HepG2 (cell line): ENCODE data around the gene CACNA1C. TPM values are rescaled to one million over a fixed set of nuclear protein-coding genes. Genes with fewer than 3 reads are reported as not detected.

Source experiments
- ADNP ChIP-seq: sonication (generic); formaldehyde crosslinking; IDR thresholded peaks from 2 replicates; pipeline ENCODE4 v1.4.0; 2020; ENCODE audit warnings: missing genetic modification reagents
- HNRNPL ChIP-seq: fragments of 200-400 bp; formaldehyde crosslinking; IDR thresholded peaks from 2 replicates; pipeline ENCODE4 v1.6.1; 2017; ENCODE audit warnings: mild to moderate bottlenecking, low read depth, low read length
- KMT2B ChIP-seq: IDR thresholded peaks from 2 replicates; pipeline ENCODE4 v1.6.1; 2016; ENCODE audit warnings: missing genetic modification reagents, missing compliant biosample characterization
- MTF2 ChIP-seq: sonication (generic); formaldehyde crosslinking; IDR thresholded peaks from 2 replicates; pipeline ENCODE4 v1.5.0; 2020; ENCODE audit warnings: missing genetic modification reagents, borderline replicate concordance
- NFE2L1 ChIP-seq: sonication (generic); formaldehyde crosslinking; IDR thresholded peaks from 2 replicates; pipeline ENCODE4 v1.4.0; 2020; ENCODE audit warnings: missing genetic modification reagents, mild to moderate bottlenecking, borderline replicate concordance
- PHF8 ChIP-seq: sonication (generic); formaldehyde crosslinking; IDR thresholded peaks from 2 replicates; pipeline ENCODE4 v1.5.0; 2020; ENCODE audit warnings: missing genetic modification reagents
- TBL1XR1 ChIP-seq: fragments of 150-350 bp; IDR thresholded peaks from 2 replicates; pipeline ENCODE4 v1.6.1; 2014; ENCODE audit warnings: borderline replicate concordance, low read length; ENCODE audit not compliant: partially characterized antibody
- XBP1 ChIP-seq: sonication (generic); formaldehyde crosslinking; IDR thresholded peaks from 2 replicates; pipeline ENCODE4 v1.5.0; 2020; ENCODE audit warnings: missing genetic modification reagents
- ZFX ChIP-seq: sonication (generic); formaldehyde crosslinking; IDR thresholded peaks from 2 replicates; pipeline ENCODE4 v1.4.0; 2020; ENCODE audit warnings: mild to moderate bottlenecking, low read depth, missing genetic modification reagents, moderate library complexity
- ZNF264 ChIP-seq: sonication (generic); formaldehyde crosslinking; IDR thresholded peaks from 2 replicates; pipeline ENCODE4 v1.4.0; 2020; ENCODE audit warnings: missing genetic modification reagents
- ZNF460 ChIP-seq: sonication (generic); formaldehyde crosslinking; IDR thresholded peaks from 2 replicates; pipeline ENCODE4 v1.5.1; 2020; ENCODE audit warnings: missing genetic modification reagents, mild to moderate bottlenecking, borderline replicate concordance
- ZNF577 ChIP-seq: sonication (generic); formaldehyde crosslinking; IDR thresholded peaks from 2 replicates; pipeline ENCODE4 v1.4.0; 2020; ENCODE audit warnings: mild to moderate bottlenecking, low read depth, missing genetic modification reagents, borderline replicate concordance
- ZNF614 ChIP-seq: IDR thresholded peaks from 2 replicates; pipeline ENCODE4 v1.6.1; 2018; ENCODE audit warnings: missing biosample characterization, missing genetic modification reagents, inconsistent platforms, borderline replicate concordance
- polyA plus RNA-seq, 8 experiments: library from polyadenylated mRNA; depleted of rRNA in 3 of 8; stranded (reverse) in 7 of 8; unstranded in 1 of 8; fragments of >200 nt; fragmentation: Illumina TruSeq in 4 of 8; extraction: Trizol in 4 of 8; gene quantifications; 2 replicates each; pipeline versions ENCODE4 v1.2.1 to v1.2.3, GENCODE V29; 2011 to 2016; ENCODE audit warnings: low read depth in 4 of 8, missing spikeins in 1 of 8, mixed read lengths in 1 of 8; ENCODE audit not compliant: insufficient read depth in 1 of 8
- total RNA-seq, 5 experiments: library from RNA; depleted of rRNA; stranded (reverse); fragments of >200 nt; fragmentation: Illumina TruSeq; extraction: Trizol; gene quantifications; 2 replicates each; pipeline ENCODE4 v1.2.3, GENCODE V29; 2016; ENCODE audit warnings: low read depth in 1 of 5
- TF ChIP-seq, protein P1 (sequence below): sonication (generic); formaldehyde crosslinking; IDR thresholded peaks from 2 replicates; pipeline ENCODE4 v1.5.0; 2020; ENCODE audit warnings: mild to moderate bottlenecking, missing genetic modification reagents, moderate library complexity
- TF ChIP-seq, protein P2 (sequence below): sonication (generic); formaldehyde crosslinking; IDR thresholded peaks from 2 replicates; pipeline ENCODE4 v1.8.0; 2022; ENCODE audit warnings: low read depth, missing genetic modification reagents
- TF ChIP-seq, protein P3 (sequence below): sonication (generic); formaldehyde crosslinking; IDR thresholded peaks from 2 replicates; pipeline ENCODE4 v1.8.1; 2023; ENCODE audit warnings: mild to moderate bottlenecking, missing genetic modification reagents
- TF ChIP-seq, protein P4 (sequence below): sonication (generic); formaldehyde crosslinking; IDR thresholded peaks from 2 replicates; pipeline ENCODE4 v1.5.0; 2020; ENCODE audit warnings: mild to moderate bottlenecking, missing genetic modification reagents, borderline replicate concordance
- TF ChIP-seq, protein P5 (sequence below): sonication (generic); formaldehyde crosslinking; IDR thresholded peaks from 2 replicates; pipeline ENCODE4 v1.4.0; 2020; ENCODE audit warnings: missing genetic modification reagents

The CACNA1C gene
- total and polyA plus RNA-seq, 2 of the 13 experiments (the other 11 are each of a cell fraction or from before 2014, with no cell fraction given) = not detected

DNA sequence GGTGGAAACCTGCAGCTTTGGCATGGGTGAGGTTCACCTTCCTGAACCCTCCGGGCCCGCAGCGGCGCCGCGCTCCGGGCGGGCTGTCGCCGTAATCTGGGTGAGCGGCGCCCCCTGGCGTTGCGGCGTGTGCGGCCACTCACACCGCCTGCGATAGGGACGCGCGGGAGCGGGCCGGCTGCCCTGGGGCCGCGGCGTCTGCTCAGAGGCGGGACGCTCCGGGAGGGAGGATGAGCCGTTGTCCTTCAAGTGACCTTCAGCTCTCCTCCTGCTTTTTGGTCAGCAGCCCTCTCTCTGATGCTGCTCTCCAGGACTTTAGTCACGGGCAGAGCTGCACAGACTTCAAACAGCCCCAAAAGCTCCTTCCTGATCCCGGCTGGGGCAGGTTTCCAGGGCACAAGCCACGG is 530.3 kb downstream of the CACNA1C start (continued):
- TF ChIP-seq, protein P1, sequence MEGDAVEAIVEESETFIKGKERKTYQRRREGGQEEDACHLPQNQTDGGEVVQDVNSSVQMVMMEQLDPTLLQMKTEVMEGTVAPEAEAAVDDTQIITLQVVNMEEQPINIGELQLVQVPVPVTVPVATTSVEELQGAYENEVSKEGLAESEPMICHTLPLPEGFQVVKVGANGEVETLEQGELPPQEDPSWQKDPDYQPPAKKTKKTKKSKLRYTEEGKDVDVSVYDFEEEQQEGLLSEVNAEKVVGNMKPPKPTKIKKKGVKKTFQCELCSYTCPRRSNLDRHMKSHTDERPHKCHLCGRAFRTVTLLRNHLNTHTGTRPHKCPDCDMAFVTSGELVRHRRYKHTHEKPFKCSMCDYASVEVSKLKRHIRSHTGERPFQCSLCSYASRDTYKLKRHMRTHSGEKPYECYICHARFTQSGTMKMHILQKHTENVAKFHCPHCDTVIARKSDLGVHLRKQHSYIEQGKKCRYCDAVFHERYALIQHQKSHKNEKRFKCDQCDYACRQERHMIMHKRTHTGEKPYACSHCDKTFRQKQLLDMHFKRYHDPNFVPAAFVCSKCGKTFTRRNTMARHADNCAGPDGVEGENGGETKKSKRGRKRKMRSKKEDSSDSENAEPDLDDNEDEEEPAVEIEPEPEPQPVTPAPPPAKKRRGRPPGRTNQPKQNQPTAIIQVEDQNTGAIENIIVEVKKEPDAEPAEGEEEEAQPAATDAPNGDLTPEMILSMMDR = peak; percentile 89
- TF ChIP-seq ZNF264 (CRISPR knock-in tag) (no peak), MTF2 (CRISPR knock-in tag) (peak; percentile 81; the same call in 1 of the 2 replicates), ZFX (CRISPR knock-in tag) (0 out of 2 replicates have a peak, but pooled peaks have one; percentile 15), TBL1XR1 (no peak), NFE2L1 (CRISPR knock-in tag) (no peak), ZNF460 (CRISPR knock-in tag) (no peak), KMT2B (CRISPR knock-in tag) (no peak), ADNP (CRISPR knock-in tag) (no peak), ZNF614 (CRISPR knock-in tag) (no peak), HNRNPL (no peak), ZNF577 (CRISPR knock-in tag) (no peak), XBP1 (CRISPR knock-in tag) (no peak), PHF8 (CRISPR knock-in tag) (no peak)
- TF ChIP-seq, protein P2, sequence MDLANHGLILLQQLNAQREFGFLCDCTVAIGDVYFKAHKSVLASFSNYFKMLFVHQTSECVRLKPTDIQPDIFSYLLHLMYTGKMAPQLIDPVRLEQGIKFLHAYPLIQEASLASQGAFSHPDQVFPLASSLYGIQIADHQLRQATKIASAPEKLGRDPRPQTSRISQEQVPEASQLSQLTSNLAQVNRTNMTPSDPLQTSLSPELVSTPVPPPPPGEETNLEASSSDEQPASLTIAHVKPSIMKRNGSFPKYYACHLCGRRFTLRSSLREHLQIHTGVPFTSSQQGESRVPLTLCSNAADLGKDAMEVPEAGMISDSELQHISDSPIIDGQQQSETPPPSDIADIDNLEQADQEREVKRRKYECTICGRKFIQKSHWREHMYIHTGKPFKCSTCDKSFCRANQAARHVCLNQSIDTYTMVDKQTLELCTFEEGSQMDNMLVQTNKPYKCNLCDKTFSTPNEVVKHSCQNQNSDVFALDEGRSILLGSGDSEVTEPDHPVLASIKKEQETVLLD (CRISPR knock-in tag) = no peak
- TF ChIP-seq, protein P3, sequence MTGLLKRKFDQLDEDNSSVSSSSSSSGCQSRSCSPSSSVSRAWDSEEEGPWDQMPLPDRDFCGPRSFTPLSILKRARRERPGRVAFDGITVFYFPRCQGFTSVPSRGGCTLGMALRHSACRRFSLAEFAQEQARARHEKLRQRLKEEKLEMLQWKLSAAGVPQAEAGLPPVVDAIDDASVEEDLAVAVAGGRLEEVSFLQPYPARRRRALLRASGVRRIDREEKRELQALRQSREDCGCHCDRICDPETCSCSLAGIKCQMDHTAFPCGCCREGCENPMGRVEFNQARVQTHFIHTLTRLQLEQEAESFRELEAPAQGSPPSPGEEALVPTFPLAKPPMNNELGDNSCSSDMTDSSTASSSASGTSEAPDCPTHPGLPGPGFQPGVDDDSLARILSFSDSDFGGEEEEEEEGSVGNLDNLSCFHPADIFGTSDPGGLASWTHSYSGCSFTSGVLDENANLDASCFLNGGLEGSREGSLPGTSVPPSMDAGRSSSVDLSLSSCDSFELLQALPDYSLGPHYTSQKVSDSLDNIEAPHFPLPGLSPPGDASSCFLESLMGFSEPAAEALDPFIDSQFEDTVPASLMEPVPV (CRISPR knock-in tag) = no peak
- TF ChIP-seq, protein P4, sequence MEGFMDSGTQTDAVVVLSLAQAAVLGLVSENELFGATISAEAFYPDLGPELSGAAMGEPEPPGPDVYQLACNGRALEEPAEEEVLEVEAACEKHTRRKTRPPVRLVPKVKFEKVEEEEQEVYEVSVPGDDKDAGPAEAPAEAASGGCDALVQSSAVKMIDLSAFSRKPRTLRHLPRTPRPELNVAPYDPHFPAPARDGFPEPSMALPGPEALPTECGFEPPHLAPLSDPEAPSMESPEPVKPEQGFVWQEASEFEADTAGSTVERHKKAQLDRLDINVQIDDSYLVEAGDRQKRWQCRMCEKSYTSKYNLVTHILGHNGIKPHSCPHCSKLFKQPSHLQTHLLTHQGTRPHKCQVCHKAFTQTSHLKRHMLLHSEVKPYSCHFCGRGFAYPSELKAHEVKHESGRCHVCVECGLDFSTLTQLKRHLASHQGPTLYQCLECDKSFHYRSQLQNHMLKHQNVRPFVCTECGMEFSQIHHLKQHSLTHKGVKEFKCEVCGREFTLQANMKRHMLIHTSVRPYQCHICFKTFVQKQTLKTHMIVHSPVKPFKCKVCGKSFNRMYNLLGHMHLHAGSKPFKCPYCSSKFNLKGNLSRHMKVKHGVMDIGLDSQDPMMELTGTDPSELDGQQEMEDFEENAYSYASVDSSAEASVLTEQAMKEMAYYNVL (CRISPR knock-in tag) = 0 out of 2 replicates have a peak, but pooled peaks have one; percentile 32
- TF ChIP-seq, protein P5, sequence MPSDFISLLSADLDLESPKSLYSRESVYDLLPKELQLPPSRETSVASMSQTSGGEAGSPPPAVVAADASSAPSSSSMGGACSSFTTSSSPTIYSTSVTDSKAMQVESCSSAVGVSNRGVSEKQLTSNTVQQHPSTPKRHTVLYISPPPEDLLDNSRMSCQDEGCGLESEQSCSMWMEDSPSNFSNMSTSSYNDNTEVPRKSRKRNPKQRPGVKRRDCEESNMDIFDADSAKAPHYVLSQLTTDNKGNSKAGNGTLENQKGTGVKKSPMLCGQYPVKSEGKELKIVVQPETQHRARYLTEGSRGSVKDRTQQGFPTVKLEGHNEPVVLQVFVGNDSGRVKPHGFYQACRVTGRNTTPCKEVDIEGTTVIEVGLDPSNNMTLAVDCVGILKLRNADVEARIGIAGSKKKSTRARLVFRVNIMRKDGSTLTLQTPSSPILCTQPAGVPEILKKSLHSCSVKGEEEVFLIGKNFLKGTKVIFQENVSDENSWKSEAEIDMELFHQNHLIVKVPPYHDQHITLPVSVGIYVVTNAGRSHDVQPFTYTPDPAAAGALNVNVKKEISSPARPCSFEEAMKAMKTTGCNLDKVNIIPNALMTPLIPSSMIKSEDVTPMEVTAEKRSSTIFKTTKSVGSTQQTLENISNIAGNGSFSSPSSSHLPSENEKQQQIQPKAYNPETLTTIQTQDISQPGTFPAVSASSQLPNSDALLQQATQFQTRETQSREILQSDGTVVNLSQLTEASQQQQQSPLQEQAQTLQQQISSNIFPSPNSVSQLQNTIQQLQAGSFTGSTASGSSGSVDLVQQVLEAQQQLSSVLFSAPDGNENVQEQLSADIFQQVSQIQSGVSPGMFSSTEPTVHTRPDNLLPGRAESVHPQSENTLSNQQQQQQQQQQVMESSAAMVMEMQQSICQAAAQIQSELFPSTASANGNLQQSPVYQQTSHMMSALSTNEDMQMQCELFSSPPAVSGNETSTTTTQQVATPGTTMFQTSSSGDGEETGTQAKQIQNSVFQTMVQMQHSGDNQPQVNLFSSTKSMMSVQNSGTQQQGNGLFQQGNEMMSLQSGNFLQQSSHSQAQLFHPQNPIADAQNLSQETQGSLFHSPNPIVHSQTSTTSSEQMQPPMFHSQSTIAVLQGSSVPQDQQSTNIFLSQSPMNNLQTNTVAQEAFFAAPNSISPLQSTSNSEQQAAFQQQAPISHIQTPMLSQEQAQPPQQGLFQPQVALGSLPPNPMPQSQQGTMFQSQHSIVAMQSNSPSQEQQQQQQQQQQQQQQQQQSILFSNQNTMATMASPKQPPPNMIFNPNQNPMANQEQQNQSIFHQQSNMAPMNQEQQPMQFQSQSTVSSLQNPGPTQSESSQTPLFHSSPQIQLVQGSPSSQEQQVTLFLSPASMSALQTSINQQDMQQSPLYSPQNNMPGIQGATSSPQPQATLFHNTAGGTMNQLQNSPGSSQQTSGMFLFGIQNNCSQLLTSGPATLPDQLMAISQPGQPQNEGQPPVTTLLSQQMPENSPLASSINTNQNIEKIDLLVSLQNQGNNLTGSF (CRISPR knock-in tag) = no peak
